Measurements from ENCODE around the gene BIRC7. TPM values are rescaled to one million over a fixed set of nuclear protein-coding genes. Genes with fewer than 3 reads are reported as not detected.

The BIRC7 gene
- total RNA-seq, 2 experiments from 2014 or later, result not detected

Small RNA genes within 50 kb of the gene (microRNA-seq; reads per million reads assigned to microRNA genes)
- gene MIR3196 (ENCODE audit: borderline microRNAs expressed, borderline replicate concordance), result not detected
- gene MIR4326 (ENCODE audit: borderline microRNAs expressed, borderline replicate concordance), result not detected

Other genes starting within 250 kb of the BIRC7 start
- not detected for gene BHLHE23, start 228.9 kb upstream of the BIRC7 start, total RNA-seq
- 10 to 100 TPM; 43.7 to 44.1 TPM for gene YTHDF1, start 19.8 kb upstream of the BIRC7 start, total RNA-seq
- gene NKAIN4, start 18.6 kb downstream of the BIRC7 start, total RNA-seq, result not detected
- gene ARFGAP1, start 36.9 kb downstream of the BIRC7 start, total RNA-seq, result 100 to 1,000 TPM; 120 TPM
- under 1 TPM in 1 of 2 experiments, not detected in 1; 0.03 TPM for gene COL20A1, start 57.3 kb downstream of the BIRC7 start, total RNA-seq
- not detected for gene CHRNA4, start 125.4 kb downstream of the BIRC7 start, total RNA-seq
- gene KCNQ2, start 236.8 kb downstream of the BIRC7 start, total RNA-seq, result not detected

Data from CD4-positive, alpha-beta T cell (primary cell).